HL-60 (cell line): Measurements from ENCODE around the gene LITAFD.

Experiments used
- DNase-seq, 2 experiments: peaks; one replicate each; pipeline ENCODE4 v3.0.0-alpha.2; 2010 to 2020; ENCODE audit warnings: low read depth in 1 of 2, low spot score in 1 of 2
- H3K27ac ChIP-seq: fragments of 250-450 bp; sonication (Bioruptor Pico); replicated peaks from 2 replicates; pipeline ENCODE4 v1.5.1; 2020; ENCODE audit warnings: mild to moderate bottlenecking, moderate library complexity
- H3K27me3 ChIP-seq: fragments of 250-450 bp; sonication (Bioruptor Pico); 2 replicates; pipeline ENCODE4 v1.5.1; 2021; ENCODE audit warnings: mild to moderate bottlenecking, moderate library complexity; ENCODE audit not compliant: insufficient read depth, poor library complexity, severe bottlenecking
- H3K4me3 ChIP-seq: replicated peaks from 2 replicates; pipeline ENCODE4 v1.5.1; 2011; ENCODE audit warnings: mild to moderate bottlenecking, control low read depth, low read length; ENCODE audit not compliant: insufficient read depth
- CTCF ChIP-seq: IDR thresholded peaks from one replicate; pipeline ENCODE4 v1.5.1; 2011; ENCODE audit warnings: low read length, control low read depth, inconsistent platforms; ENCODE audit not compliant: insufficient read depth
- GABPA ChIP-seq: IDR thresholded peaks from 2 replicates; pipeline ENCODE4 v1.6.1; 2012; ENCODE audit warnings: low read depth
- POLR2AphosphoS5 ChIP-seq: IDR thresholded peaks from 2 replicates; pipeline ENCODE4 v1.6.1; 2012; ENCODE audit warnings: low read depth
- REST ChIP-seq: IDR thresholded peaks from 2 replicates; pipeline ENCODE4 v1.6.1; 2012; ENCODE audit warnings: low read depth; ENCODE audit not compliant: insufficient replicate concordance
- SPI1 ChIP-seq: IDR thresholded peaks from 2 replicates; pipeline ENCODE4 v1.6.1; 2012; ENCODE audit warnings: low read depth, mild to moderate bottlenecking, borderline replicate concordance

Gene LITAFD

GRCh38 chr16:8850279-8850885, 31.8 kb upstream of the LITAFD start:
- TF ChIP-seq SPI1 (peak; percentile 87), GABPA (no peak), POLR2AphosphoS5 (peak; percentile 70)
- Histone ChIP-seq H3K27ac (peak overlapping the region; percentile 44), H3K27me3 (no peaks in the 10 kb centered on the region), H3K4me3 (no peak overlapping the region)
- peak in 1 of 2 experiments; percentile 80 for DNase-seq

GRCh38 chr16:8851761-8852403, 30.3 kb upstream of the LITAFD start:
- no peak overlapping the region for H3K4me3 ChIP-seq
- no peak for DNase-seq
- no peak overlapping the region for H3K27ac ChIP-seq
- peak; percentile 43; the same call in 1 of the 2 replicates for TF ChIP-seq POLR2AphosphoS5
- no peak for TF ChIP-seq GABPA
- H3K27me3 ChIP-seq = no peaks in the 10 kb centered on the region

GRCh38 chr16:8852534-8852933, 29.6 kb upstream of the LITAFD start:
- no peak for DNase-seq
- Histone ChIP-seq H3K27me3 (no peaks in the 10 kb centered on the region), H3K27ac (no peak overlapping the region), H3K4me3 (no peak overlapping the region)
- TF ChIP-seq SPI1 = no peak
- no peak for TF ChIP-seq GABPA
- no peak for TF ChIP-seq CTCF
- TF ChIP-seq POLR2AphosphoS5 = no peak; the same call in 1 of the 2 replicates
- TF ChIP-seq REST = no peak

GRCh38 chr16:8853150-8853549, 29.0 kb upstream of the LITAFD start:
- Histone ChIP-seq H3K27ac (no peak overlapping the region), H3K4me3 (no peak overlapping the region), H3K27me3 (no peaks in the 10 kb centered on the region)
- no peak for DNase-seq
- TF ChIP-seq REST (no peak), CTCF (no peak), POLR2AphosphoS5 (no peak), GABPA (no peak), SPI1 (no peak)
